ENCODE results near the gene EPHA4.

- TF ChIP-seq, protein P1, sequence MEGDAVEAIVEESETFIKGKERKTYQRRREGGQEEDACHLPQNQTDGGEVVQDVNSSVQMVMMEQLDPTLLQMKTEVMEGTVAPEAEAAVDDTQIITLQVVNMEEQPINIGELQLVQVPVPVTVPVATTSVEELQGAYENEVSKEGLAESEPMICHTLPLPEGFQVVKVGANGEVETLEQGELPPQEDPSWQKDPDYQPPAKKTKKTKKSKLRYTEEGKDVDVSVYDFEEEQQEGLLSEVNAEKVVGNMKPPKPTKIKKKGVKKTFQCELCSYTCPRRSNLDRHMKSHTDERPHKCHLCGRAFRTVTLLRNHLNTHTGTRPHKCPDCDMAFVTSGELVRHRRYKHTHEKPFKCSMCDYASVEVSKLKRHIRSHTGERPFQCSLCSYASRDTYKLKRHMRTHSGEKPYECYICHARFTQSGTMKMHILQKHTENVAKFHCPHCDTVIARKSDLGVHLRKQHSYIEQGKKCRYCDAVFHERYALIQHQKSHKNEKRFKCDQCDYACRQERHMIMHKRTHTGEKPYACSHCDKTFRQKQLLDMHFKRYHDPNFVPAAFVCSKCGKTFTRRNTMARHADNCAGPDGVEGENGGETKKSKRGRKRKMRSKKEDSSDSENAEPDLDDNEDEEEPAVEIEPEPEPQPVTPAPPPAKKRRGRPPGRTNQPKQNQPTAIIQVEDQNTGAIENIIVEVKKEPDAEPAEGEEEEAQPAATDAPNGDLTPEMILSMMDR (IDR thresholded peaks at IDR 0.05) = no peak
- TF ChIP-seq REST (IDR thresholded peaks at IDR 0.05; ENCODE audit: insufficient read depth in 1 of 2, low read depth in 2 of 2, low read length in 1 of 2) (no peak), TCF7L2 (IDR thresholded peaks at IDR 0.05; ENCODE audit: low read depth, low read length) (no peak), SIN3A (IDR thresholded peaks at IDR 0.05; ENCODE audit: borderline replicate concordance, insufficient read depth, low read depth, low read length) (no peak), POLR2AphosphoS5 (IDR thresholded peaks at IDR 0.05; ENCODE audit: low read depth, low read length) (no peak)
Measured at GRCh38 chr2:221464971-221465370, 107.1 kb downstream of the EPHA4 start.

Data from Panc1 (cell line).